OCI-LY7 (cell line): Measurements from ENCODE around the gene GGACT. TPM values are rescaled to one million over a fixed set of nuclear protein-coding genes. Genes with fewer than 3 reads are reported as not detected.

ENCODE experiments used
- BruUV-seq: library from RNA; stranded (reverse); fragments of 400-500 nt; replicated peaks from 2 replicates; lab custom pipeline; 2021; lab: Mats Ljungman, UMichigan
- CTCF ChIA-PET: fragments of 300-600 bp; sonication (Branson Sonifier 250); formaldehyde crosslinking; loops from one replicate; lab custom pipeline; 2022; ENCODE audit warnings: antibody characterized with exemption; ENCODE audit not compliant: unreplicated experiment; lab: Charles Lee
- POLR2A ChIA-PET: fragments of 300-600 bp; sonication (Branson Sonifier 250); formaldehyde crosslinking; loops from one replicate; lab custom pipeline; 2022; ENCODE audit warnings: antibody characterized with exemption; lab: Charles Lee
- DNase-seq: peaks from one replicate; pipeline ENCODE4 v3.0.0-alpha.2; 2015; ENCODE audit warnings: low spot score
- H2AFZ ChIP-seq: fragments of 200-600 bp; sonication (generic), shearing (Covaris generic); 2 replicates; pipeline ENCODE4 v1.6.1; 2014; ENCODE audit warnings: mild to moderate bottlenecking, antibody characterized with exemption, low read length, moderate library complexity
- H3K27ac ChIP-seq: fragments of 200-600 bp; sonication (generic); 2 replicates; pipeline ENCODE4 v1.5.1; 2014; ENCODE audit warnings: mixed run types, low read depth, mild to moderate bottlenecking, moderate library complexity, low read length, inconsistent platforms; ENCODE audit not compliant: poor library complexity, severe bottlenecking
- H3K36me3 ChIP-seq: fragments of 200-600 bp; sonication (generic); 2 replicates; pipeline ENCODE4 v1.6.1; 2014; ENCODE audit warnings: mild to moderate bottlenecking, antibody characterized with exemption, low read length, moderate library complexity, mixed read lengths; ENCODE audit not compliant: insufficient read depth
- H3K4me1 ChIP-seq: fragments of 200-600 bp; sonication (generic); 2 replicates; pipeline ENCODE4 v1.5.1; 2014; ENCODE audit warnings: mild to moderate bottlenecking, low read length; ENCODE audit not compliant: insufficient read depth, poor library complexity, severe bottlenecking
- H3K4me2 ChIP-seq: fragments of 200-600 bp; sonication (generic); 2 replicates; pipeline ENCODE4 v1.6.1; 2014; ENCODE audit warnings: mild to moderate bottlenecking, low read length
- H3K4me3 ChIP-seq: fragments of 200-600 bp; sonication (generic); 2 replicates; pipeline ENCODE4 v1.5.1; 2014; ENCODE audit warnings: mild to moderate bottlenecking, low read depth, low read length; ENCODE audit not compliant: poor library complexity, severe bottlenecking
- H3K79me2 ChIP-seq: fragments of 200-600 bp; sonication (generic); 2 replicates; pipeline ENCODE4 v1.6.1; 2016; ENCODE audit warnings: low read depth, mild to moderate bottlenecking, low read length, moderate library complexity, mixed read lengths; ENCODE audit not compliant: insufficient read depth
- H3K9me2 ChIP-seq: fragments of 200-600 bp; sonication (generic); 2 replicates; pipeline ENCODE4 v1.6.1; 2016; ENCODE audit warnings: mild to moderate bottlenecking, low read length, mixed read lengths; ENCODE audit not compliant: insufficient read depth
- H3K9me3 ChIP-seq: fragments of 200-600 bp; sonication (generic); 2 replicates; pipeline ENCODE4 v1.6.1; 2014; ENCODE audit warnings: mild to moderate bottlenecking, mixed run types, low read length, mixed read lengths
- H4K20me1 ChIP-seq: fragments of 200-600 bp; sonication (generic); 2 replicates; pipeline ENCODE4 v1.6.1; 2014; ENCODE audit warnings: mild to moderate bottlenecking, antibody characterized with exemption, low read length, moderate library complexity, mixed read lengths; ENCODE audit not compliant: insufficient read depth
- CTCF ChIP-seq: fragments of 200-600 bp; sonication (generic); conservative IDR thresholded peaks from 2 replicates; pipeline ENCODE4 v1.5.1; 2014; ENCODE audit warnings: mild to moderate bottlenecking, antibody characterized with exemption, low read length, moderate library complexity, mixed read lengths
- EZH2phosphoT487 ChIP-seq: fragments of 200-600 bp; sonication (generic); IDR thresholded peaks from 2 replicates; pipeline ENCODE4 v1.6.1; 2018; ENCODE audit warnings: low read depth, borderline replicate concordance, mild to moderate bottlenecking, mixed run types, antibody characterized with exemption, low read length, moderate library complexity, mixed read lengths
- intact Hi-C: fragments of 100-400 bp; cut with micrococcal nuclease; formaldehyde crosslinking; loops from one replicate; pipeline ENCODE4 v1.10.0; 2022; ENCODE audit not compliant: unreplicated experiment
- total RNA-seq, 2 experiments: library from RNA; depleted of rRNA in 1 of 2; stranded (reverse); fragments of >200 nt in 1 of 2; shearing (Covaris generic) in 1 of 2; gene quantifications; 2 replicates each; pipeline ENCODE4 v1.2.3, GENCODE V29; 2014 to 2022

Gene GGACT
- total RNA-seq, 2 experiments from 2014 or later, result 0.53 to 0.69 TPM

DNA sequence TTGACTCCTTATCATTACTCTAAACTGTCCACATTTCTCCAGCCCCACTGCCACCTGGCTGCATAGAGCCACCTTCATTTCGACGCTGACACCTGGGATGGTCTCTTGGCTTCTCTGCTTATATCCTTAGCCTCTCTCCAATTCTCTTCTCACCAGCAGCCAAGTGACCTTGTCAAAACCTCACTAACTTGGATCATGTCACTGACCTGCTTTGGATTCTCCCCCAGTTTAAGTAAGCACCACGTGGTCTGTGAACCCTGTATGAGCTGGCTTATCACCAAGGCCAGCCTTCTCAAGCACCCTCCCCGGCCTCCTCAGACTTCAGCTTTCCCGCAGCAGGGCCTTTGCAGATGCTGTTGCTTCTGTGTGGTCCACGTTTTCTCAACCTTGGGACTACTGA, 12.3 kb upstream of the GGACT start:
- POLR2A ChIA-PET, result no interaction called here
- Histone ChIP-seq H3K4me1 (no peaks in the 10 kb centered on the region), H3K79me2 (no peaks in the 10 kb centered on the region), H2AFZ (no peak overlapping the region), H3K9me3 (no peaks in the 10 kb centered on the region), H3K4me2 (no peak overlapping the region), H4K20me1 (no peaks in the 10 kb centered on the region), H3K4me3 (no peak overlapping the region), H3K27ac (no peak overlapping the region), H3K9me2 (no peaks in the 10 kb centered on the region), H3K36me3 (no peaks in the 10 kb centered on the region)
- BruUV-seq, result no TSS peak
- CTCF ChIA-PET, result no interaction called here
- no peak for DNase-seq
- intact Hi-C loops, result no loop called here
- TF ChIP-seq EZH2phosphoT487, result no peak
- no peak for TF ChIP-seq CTCF

DNA sequence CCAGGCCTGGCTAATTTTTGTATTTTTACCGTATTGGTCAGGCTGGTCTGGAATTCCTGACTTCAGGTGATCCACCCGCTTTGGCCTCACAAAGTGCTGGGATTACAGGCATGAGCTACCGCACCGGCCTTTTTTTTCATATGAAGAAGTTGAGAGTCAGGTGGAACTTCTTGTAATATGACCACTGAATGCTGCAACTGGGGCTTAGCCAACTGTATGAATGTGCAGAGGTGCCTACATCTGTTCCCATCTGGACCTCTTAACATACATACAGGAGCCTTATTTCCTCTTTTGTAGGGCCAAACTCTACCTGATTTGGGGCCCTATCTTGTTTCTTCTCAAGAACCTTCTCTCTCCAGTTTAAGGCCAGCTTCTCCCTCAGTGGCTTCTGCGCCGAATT, 11.9 kb upstream of the GGACT start:
- DNase-seq, result no peak
- no peak overlapping the region for H3K27ac ChIP-seq
- no peaks in the 10 kb centered on the region for H3K4me1 ChIP-seq
- H4K20me1 ChIP-seq, result no peaks in the 10 kb centered on the region
- intact Hi-C loops, result no loop called here
- H3K36me3 ChIP-seq, result no peaks in the 10 kb centered on the region
- no peaks in the 10 kb centered on the region for H3K79me2 ChIP-seq
- BruUV-seq, result no TSS peak
- POLR2A ChIA-PET, result no interaction called here
- no peak overlapping the region for H3K4me3 ChIP-seq
- CTCF ChIA-PET, result no interaction called here
- no peaks in the 10 kb centered on the region for H3K9me2 ChIP-seq
- no peak for TF ChIP-seq EZH2phosphoT487
- H3K9me3 ChIP-seq, result no peaks in the 10 kb centered on the region
- H3K4me2 ChIP-seq, result no peak overlapping the region
- no peak overlapping the region for H2AFZ ChIP-seq

- ChIA-PET POLR2A (no interaction called here), CTCF (no interaction called here)
- Histone ChIP-seq H3K27ac (no peak overlapping the region), H3K4me3 (no peak overlapping the region), H3K79me2 (no peaks in the 10 kb centered on the region), H3K4me2 (no peak overlapping the region), H3K9me3 (no peaks in the 10 kb centered on the region), H3K9me2 (no peaks in the 10 kb centered on the region), H3K36me3 (no peaks in the 10 kb centered on the region), H2AFZ (no peak overlapping the region), H4K20me1 (no peaks in the 10 kb centered on the region), H3K4me1 (no peaks in the 10 kb centered on the region)
- DNase-seq, result no peak
- intact Hi-C loops, result no loop called here
- TF ChIP-seq CTCF, result no peak
- TF ChIP-seq EZH2phosphoT487, result no peak
- no TSS peak for BruUV-seq
These were observed 8.7 kb upstream of the GGACT start for GRCh38 chr13:100597253-100597652.
